ENCODE measurements around the gene CLASP1. TPM values are rescaled to one million over a fixed set of nuclear protein-coding genes. Genes with fewer than 3 reads are reported as not detected.

Gene CLASP1
- total and polyA plus RNA-seq, 2 donors (not counting 3 experiments of a cell fraction or from before 2014, with no cell fraction given), result 10.0 to 57.9 TPM

GRCh38 chr2:121336528-121337294 is 312.6 kb downstream of the CLASP1 start:
- H3K4me2 ChIP-seq (ENCODE audit: insufficient read depth, low read length), result no peak overlapping the region
- no peak overlapping the region for H3K9ac ChIP-seq (replicated peaks; ENCODE audit: extremely low read depth, insufficient read depth, low read length)
- no peaks in the 10 kb centered on the region for H4K20me1 ChIP-seq (replicated peaks; ENCODE audit: control insufficient read depth, extremely low read depth, insufficient read depth, low read length)
- H3K79me2 ChIP-seq (ENCODE audit: control insufficient read depth, insufficient read depth, low read length), result no peaks in the 10 kb centered on the region
- ChIA-PET POLR2A (no interaction called here), CTCF (interaction anchor here (1.4 to 1.6 kb wide), 2 partner anchors 19 to 241 kb away, joined by 3 to 5 read pairs; no protein-coding TSS in a partner anchor)
- H3K9me3 ChIP-seq (replicated peaks; ENCODE audit: control insufficient read depth, insufficient read depth, low read length), result no peaks in the 10 kb centered on the region
- peaks cover 0 to 10% of the 10 kb centered on the region in 2 experiments for H3K36me3 ChIP-seq (ENCODE audit: control insufficient read depth in 2 of 2, extremely low read depth in 1 of 2, insufficient read depth in 2 of 2, low read length in 2 of 2)
- dilution Hi-C loops (cut with MboI; ENCODE audit: extremely low pct_ligation_motif_present, low sequenced_read_pairs), result no loop called here
- TF ChIP-seq, protein P1, sequence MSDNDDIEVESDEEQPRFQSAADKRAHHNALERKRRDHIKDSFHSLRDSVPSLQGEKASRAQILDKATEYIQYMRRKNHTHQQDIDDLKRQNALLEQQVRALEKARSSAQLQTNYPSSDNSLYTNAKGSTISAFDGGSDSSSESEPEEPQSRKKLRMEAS (IDR thresholded peaks at IDR 0.05; ENCODE audit: insufficient read depth, insufficient read length), result no peak
- TF ChIP-seq, protein P2, sequence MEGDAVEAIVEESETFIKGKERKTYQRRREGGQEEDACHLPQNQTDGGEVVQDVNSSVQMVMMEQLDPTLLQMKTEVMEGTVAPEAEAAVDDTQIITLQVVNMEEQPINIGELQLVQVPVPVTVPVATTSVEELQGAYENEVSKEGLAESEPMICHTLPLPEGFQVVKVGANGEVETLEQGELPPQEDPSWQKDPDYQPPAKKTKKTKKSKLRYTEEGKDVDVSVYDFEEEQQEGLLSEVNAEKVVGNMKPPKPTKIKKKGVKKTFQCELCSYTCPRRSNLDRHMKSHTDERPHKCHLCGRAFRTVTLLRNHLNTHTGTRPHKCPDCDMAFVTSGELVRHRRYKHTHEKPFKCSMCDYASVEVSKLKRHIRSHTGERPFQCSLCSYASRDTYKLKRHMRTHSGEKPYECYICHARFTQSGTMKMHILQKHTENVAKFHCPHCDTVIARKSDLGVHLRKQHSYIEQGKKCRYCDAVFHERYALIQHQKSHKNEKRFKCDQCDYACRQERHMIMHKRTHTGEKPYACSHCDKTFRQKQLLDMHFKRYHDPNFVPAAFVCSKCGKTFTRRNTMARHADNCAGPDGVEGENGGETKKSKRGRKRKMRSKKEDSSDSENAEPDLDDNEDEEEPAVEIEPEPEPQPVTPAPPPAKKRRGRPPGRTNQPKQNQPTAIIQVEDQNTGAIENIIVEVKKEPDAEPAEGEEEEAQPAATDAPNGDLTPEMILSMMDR (IDR thresholded peaks at IDR 0.05; ENCODE audit: extremely low read depth in 1 of 2, insufficient read depth in 1 of 2, low read depth in 1 of 2, low read length in 2 of 2), result no peak
- no peak for TF ChIP-seq EZH2 (IDR thresholded peaks at IDR 0.05; ENCODE audit: borderline replicate concordance, low read depth, low read length, severe bottlenecking)
- no peak for TF ChIP-seq FOS (IDR thresholded peaks at IDR 0.05; ENCODE audit: borderline replicate concordance, insufficient read depth, low read length)
- TF ChIP-seq MYC (IDR thresholded peaks at IDR 0.05; ENCODE audit: low read depth, low read length), result no peak
- no peak for TF ChIP-seq JUN (IDR thresholded peaks at IDR 0.05; ENCODE audit: borderline replicate concordance, insufficient read depth, insufficient read length, low read depth)
- TF ChIP-seq GATA2 (IDR thresholded peaks at IDR 0.05; ENCODE audit: insufficient read depth, insufficient read length, low read depth, low read length), result no peak
- no peak for TF ChIP-seq POLR2AphosphoS5 (IDR thresholded peaks at IDR 0.05; ENCODE audit: insufficient read depth, low read depth, low read length)
- TF ChIP-seq POLR2A (IDR thresholded peaks at IDR 0.05; ENCODE audit: low read depth, low read length), result no peak
- no peaks in the 10 kb centered on the region for H3K9me1 ChIP-seq (replicated peaks; ENCODE audit: control insufficient read depth, extremely low read depth, insufficient read depth, low read length)
- H3K27me3 ChIP-seq (ENCODE audit: control insufficient read depth in 2 of 2, insufficient read depth in 2 of 2, low read length in 2 of 2), result no peaks in the 10 kb centered on the region
- FAIRE-seq (no peak), DNase-seq (ENCODE audit: low read depth, low spot score) (no peak)
- no peaks in the 10 kb centered on the region for H3K4me1 ChIP-seq (ENCODE audit: control insufficient read depth, extremely low read depth, insufficient read depth, low read length)
- BruUV-seq (replicated peaks), result no TSS peak
- H3K27ac ChIP-seq (ENCODE audit: insufficient read depth, low read depth, low read length), result no peak overlapping the region
- intact Hi-C loops (cut with micrococcal nuclease), result no loop called here
- no peak overlapping the region for H2AFZ ChIP-seq (ENCODE audit: low read depth, low read length)
- no peak overlapping the region for H3K4me3 ChIP-seq (replicated peaks in 1 of 3; ENCODE audit: insufficient read depth in 1 of 3, low read depth in 1 of 3, low read length in 3 of 3)

Data from endothelial cell of umbilical vein (primary cell).